ENCODE measurements around the gene CDNF.
A peak's percentile ranks its signal among the peaks of the same experiment; 100 is the strongest.
"Not testable (repeated sequence)": the region's sequence is repeated elsewhere in the genome, so short reads cannot be mapped to it uniquely, and the experiment has no call there.

The CDNF gene

DNA sequence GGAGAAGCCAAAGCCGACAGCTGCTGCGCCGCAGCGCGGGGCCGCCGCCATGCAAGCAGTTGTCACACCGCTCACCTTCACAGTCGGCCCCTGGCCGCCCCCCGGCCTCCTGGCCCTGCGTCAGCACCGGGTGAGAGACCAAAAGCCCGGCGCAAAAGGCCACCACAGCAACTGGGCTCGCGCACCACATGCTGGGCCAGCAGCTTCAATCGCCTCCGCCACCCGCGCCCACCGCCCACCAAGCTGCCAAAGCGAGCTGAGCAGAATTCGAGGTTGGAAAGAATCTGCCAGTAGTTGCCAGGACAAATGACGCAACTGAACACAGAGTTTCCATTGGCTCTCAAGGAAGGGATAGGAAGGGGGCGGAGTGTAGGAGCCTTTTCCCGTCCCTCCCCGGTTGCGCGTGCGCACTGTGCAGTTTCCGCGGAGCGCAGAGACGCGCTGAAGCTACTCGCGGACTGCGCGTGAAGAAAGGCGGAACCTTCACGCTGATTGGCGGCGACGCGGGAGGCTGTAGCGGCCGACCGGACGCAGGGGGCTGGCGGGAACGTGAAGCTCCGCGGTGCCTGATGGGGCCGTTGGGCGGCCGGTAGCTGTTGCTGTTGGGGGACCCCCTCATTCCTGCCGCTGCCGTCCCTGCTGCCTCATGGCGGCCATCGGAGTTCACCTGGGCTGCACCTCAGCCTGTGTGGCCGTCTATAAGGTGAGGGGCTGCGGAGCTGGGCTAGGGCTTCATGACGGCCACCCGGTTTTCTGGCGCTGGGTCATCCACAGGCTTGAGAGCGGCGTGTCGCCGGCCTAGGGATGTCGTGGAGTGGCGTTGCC, at the start of gene CDNF, which contains the start of the genes HSPA14 and MSANTD7:
CDNF (minus strand) TSS at position 281 of the 825 bp plus-strand sequence; CDS start at position 190, 91 bp downstream.
HSPA14 (plus strand) TSS at position 550 of the 825 bp plus-strand sequence; CDS start at position 647, 97 bp downstream.
MSANTD7 (plus strand) TSS at position 550 of the 825 bp plus-strand sequence. CDS start 3,979 bp downstream, outside the sequence.
- peak; percentile 99 for DNase-seq (ENCODE audit: low read depth)

DNA sequence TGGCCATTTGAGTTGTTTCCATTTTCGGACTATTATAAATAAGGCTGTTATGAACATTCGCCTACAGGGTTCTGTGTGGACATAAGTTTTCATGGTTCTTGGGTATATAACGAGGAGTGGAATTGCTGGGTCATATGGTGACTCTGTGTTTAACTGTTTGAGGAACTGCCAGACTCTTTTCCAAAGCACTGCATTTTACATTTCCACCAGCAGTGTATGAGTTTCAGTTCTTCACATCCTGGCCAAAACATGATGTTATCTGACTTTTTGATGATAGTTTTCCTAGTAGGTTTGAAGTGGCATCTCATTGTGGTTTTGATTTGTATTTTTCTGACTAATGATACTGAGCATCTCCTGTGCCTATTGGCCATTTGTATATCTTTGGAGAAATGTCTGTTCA, 46.2 kb upstream of the CDNF start:
- no peak for DNase-seq (ENCODE audit: low read depth)

DNA sequence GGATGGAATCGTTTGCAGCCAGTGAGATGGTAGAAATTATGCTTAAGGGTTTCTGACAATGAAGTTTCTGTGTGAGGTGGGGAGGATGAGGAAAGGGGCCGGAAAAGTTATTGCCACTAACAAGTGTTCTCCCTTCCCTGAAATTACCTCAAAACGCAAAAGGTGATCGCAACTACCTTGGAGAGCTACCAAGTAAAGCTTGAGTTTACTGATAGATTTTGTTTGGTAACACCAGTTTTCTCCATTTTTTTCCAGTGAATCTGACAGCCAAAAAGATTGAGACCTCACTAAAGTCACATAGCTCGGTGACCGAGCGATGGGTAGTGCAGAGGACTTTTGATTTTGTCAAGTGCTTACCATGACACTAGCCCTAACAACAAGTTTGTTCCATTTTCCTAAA, 42.4 kb upstream of the CDNF start:
- DNase-seq (ENCODE audit: low read depth), result no peak

DNA sequence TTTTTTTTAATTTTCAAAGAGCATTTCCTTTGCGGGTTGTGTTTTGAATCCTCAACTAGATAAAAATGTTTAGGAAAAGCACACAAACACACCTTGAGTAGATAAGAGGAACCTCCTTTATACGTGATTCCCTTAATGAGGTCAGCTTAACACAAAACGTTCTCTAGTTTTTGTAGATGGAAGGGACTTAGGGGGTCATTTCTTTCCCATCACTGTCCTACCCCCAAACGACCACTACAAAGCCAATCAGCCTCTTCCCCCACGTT, 42.0 kb upstream of the CDNF start:
- no peak for DNase-seq (ENCODE audit: low read depth)

DNA sequence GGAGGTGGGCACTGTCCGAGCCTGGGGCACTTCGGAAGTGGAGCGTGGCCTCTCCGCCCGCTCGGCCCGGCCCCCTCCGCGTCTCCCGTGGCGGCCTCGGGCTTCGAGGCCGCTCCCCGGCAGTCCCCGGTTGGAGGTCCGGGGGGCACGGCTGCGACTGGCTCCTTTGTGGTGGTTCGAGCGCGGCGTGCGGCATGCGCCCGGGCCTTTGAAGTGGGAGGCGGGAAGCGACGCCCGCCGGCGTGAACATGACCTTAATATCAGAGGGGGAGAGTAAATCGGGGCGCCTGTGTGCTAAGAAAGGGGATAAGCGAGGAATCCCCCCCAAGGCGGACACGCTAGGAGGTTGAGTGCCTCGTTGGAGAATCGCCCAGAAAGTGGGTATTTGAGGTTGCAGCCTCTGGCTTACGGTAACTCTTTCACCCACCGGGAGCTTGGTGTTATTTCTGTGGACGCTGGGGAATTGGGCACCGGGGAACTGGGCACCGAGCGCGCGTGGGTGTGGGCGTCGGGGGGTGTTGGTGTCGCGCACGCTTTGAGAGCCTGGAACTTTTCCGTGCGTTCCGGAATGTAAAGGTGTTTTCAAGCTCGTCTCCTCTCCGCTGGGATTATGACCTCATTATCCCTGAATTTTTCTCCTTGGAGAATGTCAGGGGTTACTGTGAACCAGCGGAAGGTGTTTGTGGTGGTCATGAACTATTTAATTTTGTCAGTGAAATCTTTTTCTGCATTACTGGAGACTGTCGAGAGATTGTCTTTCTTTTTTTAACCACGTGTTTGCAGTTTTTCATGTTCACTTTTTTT, 41.5 kb upstream of the CDNF start:
- DNase-seq (ENCODE audit: low read depth), result no peak

DNA sequence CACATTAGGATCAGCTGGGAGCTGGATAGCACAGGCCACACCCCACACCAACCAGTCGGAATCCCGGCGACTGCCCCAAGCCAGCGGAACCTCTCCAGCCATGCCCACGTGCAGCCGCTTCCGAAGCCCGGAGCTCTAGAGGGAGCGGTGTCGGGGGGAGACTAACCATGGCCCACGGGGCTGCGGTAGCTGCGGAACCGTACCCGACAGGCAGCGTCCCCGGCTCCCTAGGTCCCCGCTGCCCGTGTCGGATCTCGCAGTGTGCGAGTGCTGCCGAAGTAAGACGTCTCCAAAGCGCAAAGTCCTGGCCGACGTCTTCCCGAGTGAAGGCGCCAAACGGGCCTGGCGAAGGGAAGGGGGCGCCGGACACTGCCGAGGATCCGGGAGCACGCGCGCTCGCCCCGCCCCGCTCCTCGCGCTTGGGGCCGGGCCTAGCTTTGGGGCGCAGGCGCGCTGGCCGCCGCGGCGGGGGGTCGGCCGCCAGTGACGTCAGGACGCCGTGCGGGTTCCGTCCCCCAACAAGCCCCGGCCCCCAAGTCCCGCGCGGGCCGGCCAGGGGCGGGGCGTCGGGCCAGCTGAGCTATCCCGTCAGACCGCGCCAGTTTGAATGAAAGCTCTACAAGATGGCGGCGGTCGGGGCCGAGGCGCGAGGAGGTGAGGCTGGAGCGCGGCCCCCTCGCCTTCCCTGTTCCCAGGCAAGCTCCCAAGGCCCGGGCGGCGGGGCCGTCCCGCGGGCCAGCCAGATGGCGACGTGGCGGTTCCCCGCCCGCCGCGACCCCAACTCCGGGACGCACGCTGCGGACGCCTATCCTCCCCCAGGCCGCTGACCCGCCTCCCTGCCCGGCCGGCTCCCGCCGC, 40.7 kb upstream of the CDNF start, which contains the start of gene SUV39H2:
SUV39H2 (plus strand) TSS at position 601 of the 858 bp plus-strand sequence; CDS start at position 624, 23 bp downstream.
- peak; percentile 90 for DNase-seq (ENCODE audit: low read depth)

DNA sequence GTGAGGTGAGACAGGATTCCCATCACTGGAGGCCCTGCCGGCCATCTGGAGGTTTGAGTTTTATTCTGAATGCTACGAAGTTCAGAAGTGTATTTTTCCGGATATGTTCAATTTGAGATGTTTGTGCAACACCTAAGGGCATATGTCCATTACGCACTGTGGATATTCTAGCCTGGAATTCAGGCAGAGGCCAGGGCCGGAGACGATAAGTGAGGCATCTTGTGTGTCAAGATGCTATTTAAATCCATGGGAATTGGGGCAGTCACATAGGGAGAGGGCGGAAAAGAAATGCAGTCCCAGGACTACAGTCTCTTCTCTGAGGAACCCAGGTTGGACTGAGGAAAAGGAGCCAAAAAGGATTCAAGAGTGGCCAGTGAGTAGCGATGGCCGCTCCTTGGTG, 38.9 kb upstream of the CDNF start:
- no peak for DNase-seq (ENCODE audit: low read depth)

DNA sequence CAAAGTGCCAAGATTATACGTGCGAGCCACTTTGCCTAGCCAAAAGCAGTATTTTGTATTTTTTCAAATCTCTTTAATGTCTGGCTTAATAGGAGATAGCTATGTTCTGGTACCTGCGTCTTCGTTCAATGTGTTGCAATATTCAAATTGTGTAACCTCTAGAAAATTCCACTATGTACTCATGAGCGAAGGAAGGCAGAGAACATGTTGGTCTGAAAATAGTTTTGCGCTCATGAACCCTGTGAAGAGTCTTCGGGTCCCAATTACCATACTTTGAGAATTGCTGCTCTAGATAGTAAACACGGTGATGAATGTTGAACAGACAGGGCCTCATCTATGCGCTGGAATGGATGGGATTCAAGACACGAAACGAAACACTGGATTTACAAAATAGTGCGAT, 38.1 kb upstream of the CDNF start:
- DNase-seq (ENCODE audit: low read depth), result no peak

DNA sequence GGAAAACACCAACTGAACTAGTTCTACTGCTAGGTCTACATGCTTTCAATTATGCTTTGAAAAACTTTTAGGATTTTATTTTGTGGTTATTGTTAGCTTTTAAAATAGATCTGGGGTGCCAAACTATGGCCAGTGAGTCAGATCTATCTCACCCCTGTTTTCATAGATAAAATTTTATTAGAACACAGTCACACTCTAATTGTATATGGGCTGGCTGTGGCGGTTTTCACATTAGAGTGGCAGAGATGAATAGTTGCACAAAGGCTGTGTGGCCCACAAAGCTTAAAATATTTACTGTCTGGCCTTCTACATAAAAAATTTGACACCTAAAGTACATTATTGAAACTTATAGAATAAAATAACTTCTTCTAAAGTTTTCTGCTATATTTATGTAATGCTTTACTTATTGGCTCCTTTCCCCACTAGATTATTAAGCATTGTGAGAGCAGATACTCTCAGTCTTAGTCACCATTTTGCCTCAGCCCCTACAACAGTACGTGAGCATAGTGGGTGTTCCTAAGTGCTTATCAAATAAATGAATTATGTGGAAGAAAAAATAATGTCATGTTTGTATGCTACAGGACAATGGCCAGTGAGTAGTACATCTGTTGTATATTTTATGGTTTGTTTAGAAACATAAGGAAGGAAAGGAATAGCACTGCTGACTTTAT, 35.4 kb upstream of the CDNF start:
- peak; percentile 32 for DNase-seq (ENCODE audit: low read depth)

DNA sequence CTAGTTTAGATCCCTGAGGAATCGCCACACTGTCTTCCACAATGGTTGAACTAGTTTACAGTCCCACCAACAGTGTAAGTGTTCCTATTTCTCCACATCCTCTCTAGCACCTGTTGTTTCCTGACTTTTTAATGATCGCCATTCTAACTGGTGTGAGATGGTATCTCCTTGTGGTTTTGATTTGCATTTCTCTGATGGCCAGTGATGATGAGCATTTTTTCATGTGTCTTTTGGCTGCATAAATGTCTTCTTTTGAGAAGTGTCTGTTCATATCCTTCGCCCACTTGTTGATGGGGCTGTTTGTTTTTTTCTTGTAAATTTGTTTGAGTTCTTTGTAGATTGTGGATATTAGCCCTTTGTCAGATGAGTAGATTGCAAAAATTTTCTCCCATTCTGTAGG, 27.0 kb upstream of the CDNF start:
- not testable (repeated sequence) for DNase-seq (ENCODE audit: low read depth)

DNA sequence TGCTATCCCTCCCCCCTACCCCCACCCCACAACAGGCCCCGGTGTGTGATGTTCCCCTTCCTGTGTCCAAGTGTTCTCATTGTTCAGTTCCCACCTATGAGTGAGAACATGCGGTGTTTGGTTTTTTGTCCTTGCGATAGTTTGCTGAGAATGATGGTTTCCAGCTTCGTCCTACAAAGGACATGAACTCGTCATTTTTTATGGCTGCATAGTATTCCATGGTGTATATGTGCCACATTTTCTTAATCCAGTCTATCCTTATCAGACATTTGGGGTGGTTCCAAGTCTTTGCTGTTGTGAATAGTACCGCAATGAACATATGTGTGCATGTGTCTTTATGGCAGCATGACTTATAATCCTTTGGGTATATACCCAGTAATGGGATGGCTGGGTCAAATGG, 26.6 kb upstream of the CDNF start:
- DNase-seq (ENCODE audit: low read depth), result not testable (repeated sequence)

DNA sequence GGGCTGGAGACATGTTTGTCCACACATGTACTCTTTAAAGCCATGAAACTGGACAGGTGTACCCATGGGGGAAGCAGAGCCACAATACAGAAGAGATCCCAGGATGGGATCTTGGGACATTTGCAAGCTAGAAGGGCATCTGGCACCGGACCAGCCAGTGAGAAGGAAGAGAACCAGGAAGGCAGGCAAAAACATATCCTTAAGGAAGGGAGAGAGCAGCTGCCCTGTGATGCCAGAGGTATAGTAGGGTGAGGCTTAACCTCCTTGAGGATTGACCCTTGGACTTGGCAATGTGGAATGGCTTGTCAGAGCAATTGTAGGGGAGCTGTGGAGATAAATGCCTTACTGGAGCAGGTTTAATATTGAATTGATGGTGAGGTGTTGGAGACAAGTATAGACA, 23.0 kb upstream of the CDNF start:
- no peak for DNase-seq (ENCODE audit: low read depth)

DNA sequence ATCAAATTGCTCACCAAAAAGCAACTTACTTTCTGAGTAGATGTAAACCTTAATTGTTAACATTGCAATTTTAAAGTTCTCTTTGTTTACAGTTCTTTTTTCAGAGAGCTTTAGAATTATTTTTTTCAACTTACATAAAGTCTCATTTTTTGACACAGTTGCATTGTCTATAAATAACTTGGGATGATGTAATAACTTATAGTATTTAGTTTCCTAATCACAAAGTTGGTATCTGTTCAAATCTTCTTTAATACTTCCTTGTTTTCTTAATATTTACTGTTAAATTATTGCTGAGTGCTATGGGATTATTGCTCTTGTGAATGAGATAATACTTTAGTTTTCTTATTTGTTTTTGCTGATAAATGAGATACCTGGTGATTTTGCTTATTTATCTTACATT, 21.9 kb upstream of the CDNF start:
- no peak for DNase-seq (ENCODE audit: low read depth)

DNA sequence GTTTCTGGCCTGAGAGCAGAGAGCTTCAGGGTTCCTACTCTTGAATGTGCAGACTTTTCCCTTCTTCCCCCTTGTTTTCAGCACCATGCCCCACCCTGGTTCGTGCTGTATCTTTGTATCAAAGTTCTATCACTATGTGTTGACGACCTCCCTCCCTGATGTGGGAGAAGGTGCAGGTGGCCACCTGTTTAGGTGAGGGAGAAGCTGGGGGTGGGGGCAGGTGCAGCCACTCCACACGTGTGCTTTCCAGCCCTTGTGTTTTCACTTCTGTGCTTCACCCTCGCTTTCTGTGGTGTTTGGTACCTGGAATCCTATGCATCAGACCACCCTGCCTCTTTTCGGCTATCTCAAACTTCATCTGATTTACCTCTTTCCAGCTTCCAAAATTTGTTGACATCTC, 21.2 kb upstream of the CDNF start:
- DNase-seq (ENCODE audit: low read depth), result no peak

DNA sequence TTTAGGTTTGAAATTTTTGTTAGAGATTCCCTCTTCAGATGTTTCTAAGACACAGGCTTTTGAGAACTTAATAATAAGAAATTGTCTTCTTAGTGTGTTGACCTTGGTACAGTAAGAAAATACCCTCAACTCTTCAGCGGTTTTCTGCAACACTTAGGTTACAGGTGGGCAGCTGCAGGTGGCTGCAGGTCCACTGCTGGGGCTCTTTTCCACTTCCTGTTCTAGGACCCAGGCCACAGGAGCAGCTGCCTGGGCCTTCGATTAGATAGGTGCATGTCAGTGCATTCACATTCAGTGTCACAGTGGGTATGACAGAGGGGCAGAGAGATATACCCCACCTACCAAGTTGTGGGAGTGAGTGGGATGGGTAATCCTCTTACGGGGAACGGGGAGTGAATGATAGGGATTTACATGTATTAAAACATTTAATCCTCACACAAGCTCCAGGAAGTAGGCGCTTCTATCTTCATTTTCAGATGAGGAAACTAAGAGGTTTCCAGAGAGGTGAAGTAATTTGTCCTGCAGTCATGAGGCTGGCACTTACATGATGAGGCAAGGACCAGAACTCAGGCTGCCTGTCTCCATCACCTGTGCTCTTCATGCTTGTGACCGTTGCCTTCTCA, 20.6 kb upstream of the CDNF start:
- DNase-seq (ENCODE audit: low read depth), result no peak

DNA sequence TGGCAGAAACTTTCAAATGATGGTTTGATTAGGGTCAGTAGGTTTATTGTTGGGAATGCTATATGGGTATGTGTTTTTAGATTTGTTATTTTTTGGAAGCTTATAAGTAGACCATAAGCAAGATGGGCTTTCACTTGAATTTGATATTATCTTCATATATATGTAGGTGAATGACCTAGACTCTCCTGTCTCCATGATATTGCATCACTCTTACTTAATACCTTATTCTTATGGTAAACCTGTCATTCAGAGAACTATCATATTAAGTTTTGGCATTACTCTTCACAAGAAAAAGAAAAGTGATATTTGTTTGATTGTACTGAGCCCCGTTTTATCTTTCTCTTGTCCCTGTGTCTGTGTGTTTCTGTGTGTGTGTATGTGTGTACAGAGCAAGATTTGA, 17.6 kb upstream of the CDNF start:
- no peak for DNase-seq (ENCODE audit: low read depth)

DNA sequence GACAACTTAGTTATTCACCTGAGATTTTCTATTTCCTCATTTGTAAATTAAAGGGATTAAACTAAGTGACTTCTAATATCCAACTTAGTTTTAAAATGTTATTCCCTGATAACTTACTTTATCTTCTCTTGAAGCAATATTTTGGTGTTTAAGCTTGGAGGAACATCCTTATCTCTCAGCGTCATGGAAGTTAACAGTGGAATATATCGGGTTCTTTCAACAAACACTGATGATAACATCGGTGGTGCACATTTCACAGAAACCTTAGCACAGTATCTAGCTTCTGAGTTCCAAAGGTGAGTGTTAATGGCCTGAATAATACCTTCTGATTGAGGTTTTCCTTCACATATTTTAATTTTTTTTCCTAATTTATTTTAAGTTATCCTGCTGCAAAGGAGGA, 14.4 kb upstream of the CDNF start:
- no peak for DNase-seq (ENCODE audit: low read depth)

DNA sequence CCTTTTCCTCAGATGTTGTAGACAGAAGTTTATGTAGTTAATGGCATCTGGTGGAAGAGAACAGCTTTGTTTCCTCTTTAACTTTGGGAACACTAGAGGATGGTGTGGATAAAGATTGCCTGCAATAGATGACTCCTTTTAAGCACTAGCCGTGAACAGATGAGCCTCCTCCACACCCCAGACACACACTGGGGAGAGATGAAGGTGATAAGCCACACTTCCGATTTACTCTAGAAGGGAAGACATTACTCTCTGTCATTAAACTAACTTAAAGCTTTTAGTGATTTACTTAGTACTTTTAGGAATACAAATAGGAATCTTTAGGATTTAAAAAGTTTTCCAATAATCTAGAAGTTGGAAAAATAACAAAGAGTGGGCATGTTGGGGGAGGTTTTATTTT, 7.1 kb upstream of the CDNF start:
- no peak for DNase-seq (ENCODE audit: low read depth)

DNA sequence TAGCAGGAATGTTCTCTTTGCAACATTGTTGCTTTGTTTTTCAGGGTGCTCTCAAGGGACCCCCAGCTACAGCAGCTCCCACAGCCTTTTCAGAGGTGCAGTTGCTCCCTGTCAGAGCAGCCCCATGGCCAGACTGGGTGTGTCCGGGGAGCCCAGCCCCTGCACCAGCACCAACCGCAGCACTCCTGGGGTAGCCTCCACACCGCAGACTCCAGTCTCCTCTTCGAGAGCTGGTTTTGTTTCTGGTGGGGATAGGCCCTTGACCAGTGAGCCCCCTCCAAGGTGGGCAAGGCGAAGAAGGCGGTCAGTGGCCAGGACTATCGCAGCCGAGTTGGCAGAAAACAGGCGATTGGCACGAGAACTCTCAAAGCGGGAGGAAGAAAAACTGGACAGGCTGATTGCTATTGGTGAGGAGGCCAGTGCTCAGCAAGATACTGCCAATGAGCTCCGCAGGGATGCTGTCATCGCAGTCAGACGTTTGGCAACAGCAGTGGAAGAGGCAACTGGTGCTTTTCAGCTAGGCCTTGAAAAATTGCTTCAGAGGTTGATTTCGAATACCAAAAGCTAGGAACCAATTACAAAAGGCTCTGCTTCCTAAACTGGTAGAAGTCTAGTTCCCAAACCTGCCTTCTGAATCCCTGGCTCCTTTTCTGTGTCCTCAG, 5.6 kb upstream of the CDNF start:
- no peak for DNase-seq (ENCODE audit: low read depth)

DNA sequence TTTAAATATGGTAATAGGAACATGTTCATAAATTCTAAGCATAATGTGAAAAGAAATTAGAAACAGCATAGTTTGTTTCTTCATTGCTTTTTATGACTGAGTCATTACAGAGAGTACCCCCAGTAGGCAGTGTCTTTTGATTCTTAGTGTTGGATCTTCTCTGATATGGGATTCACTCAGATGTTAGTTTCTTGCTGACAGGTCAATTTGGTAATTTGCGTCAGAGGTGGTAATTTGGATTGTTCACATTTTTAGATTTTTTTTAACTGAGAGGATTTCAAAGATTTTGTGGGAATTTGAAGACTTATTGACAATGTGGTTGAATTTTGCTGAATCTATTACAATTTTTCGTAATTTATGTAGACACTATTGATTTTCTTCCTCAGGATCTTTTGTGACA, 2.3 kb upstream of the CDNF start:
- no peak for DNase-seq (ENCODE audit: low read depth)

DNA sequence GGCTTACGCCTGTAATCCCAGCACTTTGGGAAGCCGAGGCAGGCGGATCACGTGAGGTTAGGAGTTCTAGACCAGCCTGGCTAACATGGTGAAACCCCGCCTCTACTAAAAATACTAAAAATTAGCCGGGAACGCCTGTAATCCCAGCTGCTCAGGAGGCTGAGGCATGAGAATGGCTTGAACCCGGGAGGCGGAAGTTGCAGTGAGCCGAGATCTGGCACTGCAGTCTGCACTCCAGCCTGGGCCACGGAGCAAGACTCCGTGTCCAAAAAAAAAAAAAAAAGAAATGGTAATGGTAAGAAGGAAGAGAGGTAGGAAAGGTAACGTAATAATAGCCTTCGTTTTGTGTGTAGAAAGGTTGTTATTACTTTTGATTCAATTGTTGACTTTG, 1.5 kb upstream of the CDNF start:
- no peak for DNase-seq (ENCODE audit: low read depth)

Measured in GM04504 (cell line).